Parathyroid adenoma (tissue), 2 donors: ENCODE results near the gene ACKR3.

Experiments used
- H2AFZ ChIP-seq: fragments of 300-600 bp; sonication (generic); one replicate; pipeline ENCODE4 v1.7.0; 2017; ENCODE audit warnings: antibody characterized with exemption, mild to moderate bottlenecking
- H3K27ac ChIP-seq: fragments of 300-600 bp; sonication (generic); one replicate; pipeline ENCODE4 v1.7.0; 2017
- H3K27me3 ChIP-seq: fragments of 300-600 bp; sonication (generic); one replicate; pipeline ENCODE4 v1.7.0; 2017; ENCODE audit warnings: low read length; ENCODE audit not compliant: control insufficient read depth, insufficient read depth
- H3K36me3 ChIP-seq: fragments of 300-600 bp; sonication (generic); one replicate; pipeline ENCODE4 v1.7.0; 2017; ENCODE audit warnings: low read length; ENCODE audit not compliant: control insufficient read depth, insufficient read depth
- H3K4me1 ChIP-seq: fragments of 300-600 bp; sonication (generic); one replicate; pipeline ENCODE4 v1.7.0; 2017; ENCODE audit warnings: control low read depth
- H3K4me2 ChIP-seq: fragments of 300-600 bp; sonication (generic); one replicate; pipeline ENCODE4 v1.7.0; 2017; ENCODE audit warnings: low read length
- H3K4me3 ChIP-seq: fragments of 300-600 bp; sonication (generic); one replicate; pipeline ENCODE4 v1.7.0; 2017; ENCODE audit warnings: low read depth, low read length
- H3K79me2 ChIP-seq: fragments of 300-600 bp; sonication (generic); one replicate; pipeline ENCODE4 v1.7.0; 2017; ENCODE audit warnings: control low read depth
- H3K9ac ChIP-seq: fragments of 300-600 bp; sonication (generic); one replicate; pipeline ENCODE4 v1.7.0; 2017; ENCODE audit warnings: mild to moderate bottlenecking
- H3K9me3 ChIP-seq: fragments of 300-600 bp; sonication (generic); one replicate; pipeline ENCODE4 v1.7.0; 2017; ENCODE audit warnings: low read length; ENCODE audit not compliant: control insufficient read depth
- CTCF ChIP-seq: fragments of 300-600 bp; sonication (generic); IDR thresholded peaks from one replicate; pipeline ENCODE4 v1.7.0; 2017; ENCODE audit warnings: antibody characterized with exemption, mild to moderate bottlenecking
- donor health status: primary hyperparathyroidism.

The ACKR3 gene

GRCh38 chr2:236587861-236588815 lies 18.5 kb downstream of the ACKR3 start:
- H2AFZ ChIP-seq, result no peak overlapping the region
- H3K27ac ChIP-seq, result no peak overlapping the region
- peaks cover 4% of the 10 kb centered on the region for H3K4me1 ChIP-seq
- H3K79me2 ChIP-seq, result no peaks in the 10 kb centered on the region
- no peaks in the 10 kb centered on the region for H3K27me3 ChIP-seq
- no peak overlapping the region for H3K4me3 ChIP-seq
- no peak overlapping the region for H3K4me2 ChIP-seq
- H3K36me3 ChIP-seq, result no peaks in the 10 kb centered on the region
- H3K9ac ChIP-seq, result no peak overlapping the region
- H3K9me3 ChIP-seq, result no peaks in the 10 kb centered on the region
- TF ChIP-seq CTCF, result no peak

GRCh38 chr2:236588932-236589592 lies 19.4 kb downstream of the ACKR3 start:
- no peaks in the 10 kb centered on the region for H3K36me3 ChIP-seq
- H3K27me3 ChIP-seq, result no peaks in the 10 kb centered on the region
- no peak for TF ChIP-seq CTCF
- no peak overlapping the region for H3K9ac ChIP-seq
- H3K79me2 ChIP-seq, result no peaks in the 10 kb centered on the region
- no peak overlapping the region for H2AFZ ChIP-seq
- H3K4me3 ChIP-seq, result no peak overlapping the region
- no peaks in the 10 kb centered on the region for H3K9me3 ChIP-seq
- H3K27ac ChIP-seq, result no peak overlapping the region
- no peak overlapping the region for H3K4me2 ChIP-seq
- H3K4me1 ChIP-seq, result peaks cover 4% of the 10 kb centered on the region

- no peaks in the 10 kb centered on the region for H3K36me3 ChIP-seq
- H3K79me2 ChIP-seq, result no peaks in the 10 kb centered on the region
- H3K27me3 ChIP-seq, result no peaks in the 10 kb centered on the region
- H3K4me2 ChIP-seq, result no peak overlapping the region
- no peak for TF ChIP-seq CTCF
- no peak overlapping the region for H3K4me3 ChIP-seq
- H3K9me3 ChIP-seq, result no peaks in the 10 kb centered on the region
- peaks cover 4% of the 10 kb centered on the region for H3K4me1 ChIP-seq
- no peak overlapping the region for H3K9ac ChIP-seq
- H3K27ac ChIP-seq, result no peak overlapping the region
- H2AFZ ChIP-seq, result no peak overlapping the region
Observed at GRCh38 chr2:236590846-236591245, 21.2 kb downstream of the ACKR3 start.

GRCh38 chr2:236592821-236593220 lies 23.2 kb downstream of the ACKR3 start:
- no peaks in the 10 kb centered on the region for H3K9me3 ChIP-seq
- H3K4me2 ChIP-seq, result no peak overlapping the region
- no peaks in the 10 kb centered on the region for H3K79me2 ChIP-seq
- no peak overlapping the region for H3K9ac ChIP-seq
- H3K4me3 ChIP-seq, result no peak overlapping the region
- peaks cover 4% of the 10 kb centered on the region for H3K4me1 ChIP-seq
- no peak for TF ChIP-seq CTCF
- H3K27me3 ChIP-seq, result no peaks in the 10 kb centered on the region
- no peak overlapping the region for H3K27ac ChIP-seq
- no peaks in the 10 kb centered on the region for H3K36me3 ChIP-seq
- peak overlapping the region; percentile 35 for H2AFZ ChIP-seq
